ENCODE measurements around the gene CNTNAP1. TPM values are rescaled to one million over a fixed set of nuclear protein-coding genes. Genes with fewer than 3 reads are reported as not detected.
"Not testable (repeated sequence)": the region's sequence is repeated elsewhere in the genome, so short reads cannot be mapped to it uniquely, and the experiment has no call there.

Gene CNTNAP1
- total RNA-seq, 2 experiments from 2014 or later = 0.71 to 0.78 TPM

DNA sequence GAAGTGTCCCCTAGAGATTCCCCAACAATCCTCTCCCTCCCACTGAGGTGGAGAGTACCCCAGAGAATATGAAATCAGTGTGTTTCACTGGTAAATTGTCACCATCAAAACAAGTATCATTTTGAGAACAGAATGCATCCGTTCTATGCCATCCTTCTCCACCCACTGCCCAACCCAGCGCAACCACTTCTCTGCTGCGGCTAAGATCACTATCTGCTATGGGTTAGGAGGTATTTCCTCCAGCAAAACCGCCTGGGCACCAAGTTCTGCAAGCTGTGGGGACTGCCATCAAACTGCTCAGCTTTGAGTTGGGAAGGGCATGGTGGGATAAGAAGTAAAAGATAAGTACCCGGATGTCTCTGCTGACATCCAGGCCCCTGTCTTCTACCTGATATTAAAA lies 24.4 kb downstream of the CNTNAP1 start:
- DNase-seq (peak; percentile 54), ATAC-seq (peak; percentile 77)
- Mint-ChIP-seq H3K4me1 (ENCODE audit: low read depth) (peaks cover 25% of the 10 kb centered on the region), H3K27ac (peak overlapping the region; percentile 39), H3K9me3 (ENCODE audit: insufficient read depth) (no peaks in the 10 kb centered on the region), H3K27me3 (ENCODE audit: low read depth) (no peaks in the 10 kb centered on the region), H3K36me3 (ENCODE audit: low read depth) (peaks cover 78% of the 10 kb centered on the region), H3K4me3 (no peak overlapping the region)
- ChIA-PET POLR2A (no interaction called here), CTCF (interaction anchor here (0.9 to 1.5 kb wide), 3 partner anchors 11 to 128 kb away, joined by 3 to 5 read pairs (median 3); partner anchors contain the start of gene PSMC3IP)

- Mint-ChIP-seq H3K9me3 (ENCODE audit: insufficient read depth) (no peaks in the 10 kb centered on the region), H3K27ac (no peak overlapping the region), H3K27me3 (ENCODE audit: low read depth) (no peaks in the 10 kb centered on the region), H3K4me3 (no peak overlapping the region), H3K36me3 (ENCODE audit: low read depth) (peaks cover 76% of the 10 kb centered on the region), H3K4me1 (ENCODE audit: low read depth) (peaks cover 25% of the 10 kb centered on the region)
- DNase-seq (no peak), ATAC-seq (no peak)
- POLR2A ChIA-PET = no interaction called here
- CTCF ChIA-PET = interaction anchor here (0.8 to 3.1 kb wide), 3 partner anchors 9 to 130 kb away, joined by 4 to 9 read pairs (median 4); no protein-coding TSS in a partner anchor
Observed at GRCh38 chr17:42708588-42708987, 26.3 kb downstream of the CNTNAP1 start.

DNA sequence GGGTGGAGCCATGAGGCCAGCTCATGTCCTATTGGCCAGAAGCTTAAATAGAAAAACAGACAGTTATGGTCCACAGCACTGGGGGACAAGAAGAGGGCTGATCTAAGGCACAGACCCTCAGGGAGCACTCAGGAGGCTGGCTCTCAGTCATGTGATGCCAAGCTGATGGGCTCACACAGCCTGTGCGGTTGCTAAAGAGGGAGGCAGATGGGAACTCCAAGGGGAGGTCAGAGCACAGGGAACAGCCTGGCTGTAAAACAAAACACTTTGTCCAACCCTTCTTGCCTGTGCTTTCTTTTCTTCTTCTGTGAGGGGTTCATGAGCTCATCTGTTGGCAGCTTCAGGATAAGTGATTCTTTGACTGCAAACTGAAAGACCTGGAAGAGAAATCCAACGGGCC lies 27.2 kb downstream of the CNTNAP1 start:
- Mint-ChIP-seq H3K36me3 (ENCODE audit: low read depth) (peaks cover 73% of the 10 kb centered on the region), H3K9me3 (ENCODE audit: insufficient read depth) (no peaks in the 10 kb centered on the region), H3K4me3 (no peak overlapping the region), H3K4me1 (ENCODE audit: low read depth) (peaks cover 22% of the 10 kb centered on the region), H3K27ac (no peak overlapping the region), H3K27me3 (ENCODE audit: low read depth) (no peaks in the 10 kb centered on the region)
- DNase-seq (no peak), ATAC-seq (no peak)
- CTCF ChIA-PET = interaction anchor here (0.9 to 3.1 kb wide), 3 partner anchors 8 to 54 kb away, joined by 3 to 9 read pairs (median 4); no protein-coding TSS in a partner anchor
- POLR2A ChIA-PET = interaction anchor here (0.8 kb wide), 1 partner anchor 101 kb away, joined by 3 read pairs; no protein-coding TSS in a partner anchor

DNA sequence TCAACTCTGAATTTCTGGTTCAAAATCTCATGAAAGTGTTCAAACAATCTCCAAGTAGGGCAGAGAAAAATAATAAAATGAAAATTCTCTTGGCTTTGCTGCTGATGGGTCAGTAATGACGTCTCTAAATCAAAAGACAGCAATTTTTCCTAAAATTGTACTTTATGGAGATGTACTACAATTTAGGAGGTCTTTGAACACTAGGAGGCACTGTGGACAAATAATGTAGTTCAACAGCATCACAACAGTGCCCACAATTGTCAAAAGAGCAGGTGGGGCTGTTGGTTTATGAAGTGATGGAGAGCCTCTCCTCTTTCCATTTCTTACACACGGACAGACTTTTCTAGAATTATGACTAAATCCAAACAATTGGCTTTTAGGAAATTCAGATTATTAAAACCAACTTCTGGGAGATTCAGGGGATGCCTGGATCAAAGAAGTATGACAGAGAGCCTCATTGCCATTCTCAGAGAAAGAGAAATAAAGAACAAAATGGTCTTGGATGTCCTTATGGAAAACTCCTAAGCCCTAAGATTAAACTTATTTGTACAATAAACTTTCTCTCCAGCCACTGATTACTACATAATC lies 38.8 kb downstream of the CNTNAP1 start:
- Mint-ChIP-seq H3K27ac (no peak overlapping the region), H3K36me3 (ENCODE audit: low read depth) (peaks cover 59% of the 10 kb centered on the region), H3K27me3 (ENCODE audit: low read depth) (no peaks in the 10 kb centered on the region), H3K4me3 (no peak overlapping the region), H3K4me1 (ENCODE audit: low read depth) (no peaks in the 10 kb centered on the region), H3K9me3 (ENCODE audit: insufficient read depth) (no peaks in the 10 kb centered on the region)
- DNase-seq = peak; percentile 61
- ChIA-PET CTCF (interaction anchor here (1.6 kb wide), 1 partner anchor 42 kb away, joined by 6 read pairs; no protein-coding TSS in a partner anchor), POLR2A (no interaction called here)
- ATAC-seq = peak; percentile 84

- H3K36me3 Mint-ChIP-seq (ENCODE audit: low read depth) = peaks cover 49% of the 10 kb centered on the region
- ATAC-seq = no peak
- no peak overlapping the region for H3K27ac Mint-ChIP-seq
- H3K4me3 Mint-ChIP-seq = no peak overlapping the region
- no peaks in the 10 kb centered on the region for H3K9me3 Mint-ChIP-seq (ENCODE audit: insufficient read depth)
- no peaks in the 10 kb centered on the region for H3K4me1 Mint-ChIP-seq (ENCODE audit: low read depth)
- POLR2A ChIA-PET = no interaction called here
- CTCF ChIA-PET = no interaction called here
- no peak for DNase-seq
- no peaks in the 10 kb centered on the region for H3K27me3 Mint-ChIP-seq (ENCODE audit: low read depth)
Observed at GRCh38 chr17:42723636-42724035, 41.3 kb downstream of the CNTNAP1 start.

GRCh38 chr17:42725143-42725542 lies 42.8 kb downstream of the CNTNAP1 start:
- peaks cover 45% of the 10 kb centered on the region for H3K36me3 Mint-ChIP-seq (ENCODE audit: low read depth)
- H3K9me3 Mint-ChIP-seq (ENCODE audit: insufficient read depth) = no peaks in the 10 kb centered on the region
- ChIA-PET CTCF (interaction anchor here (0.7 to 1.4 kb wide), 3 partner anchors 9 to 147 kb away, joined by 3 to 4 read pairs (median 3); no protein-coding TSS in a partner anchor), POLR2A (interaction anchor here (0.6 kb wide), 1 partner anchor 62 kb away, joined by 4 read pairs; no protein-coding TSS in a partner anchor)
- H3K4me1 Mint-ChIP-seq (ENCODE audit: low read depth) = no peaks in the 10 kb centered on the region
- H3K4me3 Mint-ChIP-seq = no peak overlapping the region
- no peaks in the 10 kb centered on the region for H3K27me3 Mint-ChIP-seq (ENCODE audit: low read depth)
- no peak overlapping the region for H3K27ac Mint-ChIP-seq
- no peak for ATAC-seq
- DNase-seq = no peak

DNA sequence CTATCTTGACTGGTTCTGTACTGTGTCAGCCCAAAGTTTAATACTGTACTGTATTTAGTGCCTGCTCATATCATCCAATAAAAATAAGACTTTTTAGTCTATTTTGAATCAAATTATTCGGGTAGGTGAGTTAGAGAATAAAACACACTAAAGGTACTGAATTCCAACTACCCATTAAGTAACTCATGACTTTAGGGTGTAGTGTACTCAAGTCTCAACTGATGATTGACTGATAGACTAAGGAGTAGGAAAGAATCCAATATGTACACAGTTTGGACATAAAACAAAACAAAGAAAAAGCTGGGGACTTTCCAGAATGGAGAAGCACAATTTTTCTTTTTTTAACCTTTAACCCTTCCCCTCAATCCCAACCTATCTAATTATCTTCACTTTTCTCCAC lies 58.4 kb downstream of the CNTNAP1 start:
- no peak overlapping the region for H3K4me3 Mint-ChIP-seq
- DNase-seq (no peak), ATAC-seq (no peak)
- peaks cover 3% of the 10 kb centered on the region for H3K27me3 Mint-ChIP-seq (ENCODE audit: low read depth)
- H3K27ac Mint-ChIP-seq = no peak overlapping the region
- no peaks in the 10 kb centered on the region for H3K9me3 Mint-ChIP-seq (ENCODE audit: insufficient read depth)
- ChIA-PET CTCF (interaction anchor here (1.8 kb wide), 1 partner anchor 23 kb away, joined by 4 read pairs; no protein-coding TSS in a partner anchor), POLR2A (no interaction called here)
- peaks cover 15% of the 10 kb centered on the region for H3K4me1 Mint-ChIP-seq (ENCODE audit: low read depth)
- H3K36me3 Mint-ChIP-seq (ENCODE audit: low read depth) = peaks cover 6% of the 10 kb centered on the region

GRCh38 chr17:42742916-42743315 lies 60.6 kb downstream of the CNTNAP1 start:
- Mint-ChIP-seq H3K4me1 (ENCODE audit: low read depth) (peaks cover 15% of the 10 kb centered on the region), H3K27me3 (ENCODE audit: low read depth) (peaks cover 17% of the 10 kb centered on the region)
- H3K9me3 Mint-ChIP-seq (ENCODE audit: insufficient read depth); H3K27ac Mint-ChIP-seq; ATAC-seq; H3K36me3 Mint-ChIP-seq (ENCODE audit: low read depth); H3K4me3 Mint-ChIP-seq; DNase-seq: not testable (repeated sequence)
- POLR2A ChIA-PET = interaction anchor here (0.6 kb wide), 2 partner anchors 96 to 329 kb away, joined by 3 read pairs; no protein-coding TSS in a partner anchor
- CTCF ChIA-PET = interaction anchor here (1.1 kb wide), 1 partner anchor 21 kb away, joined by 3 read pairs; no protein-coding TSS in a partner anchor

- Mint-ChIP-seq H3K4me3 (peak overlapping the region; percentile 96), H3K36me3 (ENCODE audit: low read depth) (peaks cover 6% of the 10 kb centered on the region), H3K9me3 (ENCODE audit: insufficient read depth) (no peaks in the 10 kb centered on the region), H3K27ac (peak overlapping the region; percentile 94), H3K4me1 (ENCODE audit: low read depth) (peaks cover 15% of the 10 kb centered on the region), H3K27me3 (ENCODE audit: low read depth) (peaks cover 17% of the 10 kb centered on the region)
- ChIA-PET CTCF (interaction anchor here (1.1 kb wide), 1 partner anchor 20 kb away, joined by 3 read pairs; no protein-coding TSS in a partner anchor), POLR2A (interaction anchor here (0.6 kb wide), 1 partner anchor 328 kb away, joined by 3 read pairs; no protein-coding TSS in a partner anchor)
- DNase-seq (no peak), ATAC-seq (no peak)
Observed at GRCh38 chr17:42743595-42744282, 61.4 kb downstream of the CNTNAP1 start.

GRCh38 chr17:42744283-42744805 lies 62.0 kb downstream of the CNTNAP1 start:
- Mint-ChIP-seq H3K4me1 (ENCODE audit: low read depth) (peaks cover 15% of the 10 kb centered on the region), H3K9me3 (ENCODE audit: insufficient read depth) (no peaks in the 10 kb centered on the region), H3K27ac (peak overlapping the region; percentile 94), H3K36me3 (ENCODE audit: low read depth) (peaks cover 6% of the 10 kb centered on the region), H3K27me3 (ENCODE audit: low read depth) (peaks cover 21% of the 10 kb centered on the region), H3K4me3 (peak overlapping the region; percentile 96)
- POLR2A ChIA-PET = no interaction called here
- peak; percentile 65 for DNase-seq
- peak; percentile 73 for ATAC-seq
- CTCF ChIA-PET = interaction anchor here (1.1 kb wide), 1 partner anchor 19 kb away, joined by 3 read pairs; no protein-coding TSS in a partner anchor

DNA sequence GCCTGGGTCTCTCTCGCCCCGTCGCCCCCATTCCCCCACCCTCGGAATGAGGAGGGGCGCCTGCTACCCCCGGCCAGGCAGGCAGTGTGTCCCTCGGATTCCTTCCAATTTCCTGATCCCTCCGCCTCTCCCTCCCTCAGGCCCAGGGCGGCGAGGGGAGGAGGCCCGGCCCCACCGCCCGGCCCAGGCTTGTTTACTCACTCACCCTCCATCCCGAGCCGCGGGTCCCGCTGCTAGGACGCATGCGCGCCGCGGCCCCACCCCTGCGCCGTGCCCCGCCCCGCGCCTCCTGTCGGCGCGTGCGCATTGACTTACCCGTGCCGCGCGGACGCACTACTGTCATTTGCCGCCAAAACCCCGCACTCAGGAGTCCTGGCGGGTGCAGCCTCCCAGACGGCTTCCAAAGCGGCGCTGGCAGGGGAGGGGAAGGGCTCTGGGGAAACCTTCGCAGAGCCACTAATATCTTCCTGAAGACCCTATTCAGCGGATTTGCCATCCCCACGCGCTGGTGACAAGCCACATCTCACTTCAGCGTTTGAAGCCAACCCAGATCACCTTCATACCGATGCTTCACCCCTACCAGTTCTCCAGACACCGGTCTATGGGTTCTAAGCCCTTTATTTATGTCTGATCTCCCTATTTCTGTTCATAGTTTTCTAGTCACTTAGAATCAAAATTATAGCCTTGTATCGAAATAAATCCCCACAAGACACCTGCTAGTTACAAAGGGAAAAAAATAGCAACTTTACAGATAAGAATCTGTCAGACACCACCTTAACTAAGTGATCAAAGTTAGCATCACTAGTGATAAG lies 62.7 kb downstream of the CNTNAP1 start, which contains the start of gene EZH1:
Gene EZH1, minus strand, starts transcription at position 235 of the 812 bp plus-strand sequence. CDS start 16,099 bp downstream, outside the sequence.
- ChIA-PET POLR2A (no interaction called here), CTCF (no interaction called here)
- Mint-ChIP-seq H3K36me3 (ENCODE audit: low read depth) (peaks cover 6% of the 10 kb centered on the region), H3K4me1 (ENCODE audit: low read depth) (peaks cover 15% of the 10 kb centered on the region), H3K27ac (peak within 1 kb of the TSS; percentile 94), H3K4me3 (peak within 1 kb of the TSS; percentile 96), H3K9me3 (ENCODE audit: insufficient read depth) (no peaks in the 10 kb centered on the region), H3K27me3 (ENCODE audit: low read depth) (peaks cover 23% of the 10 kb centered on the region)
- DNase-seq = peak; percentile 92
- ATAC-seq = peak; percentile 95
